ENCODE measurements around the gene MYH9.

DNA sequence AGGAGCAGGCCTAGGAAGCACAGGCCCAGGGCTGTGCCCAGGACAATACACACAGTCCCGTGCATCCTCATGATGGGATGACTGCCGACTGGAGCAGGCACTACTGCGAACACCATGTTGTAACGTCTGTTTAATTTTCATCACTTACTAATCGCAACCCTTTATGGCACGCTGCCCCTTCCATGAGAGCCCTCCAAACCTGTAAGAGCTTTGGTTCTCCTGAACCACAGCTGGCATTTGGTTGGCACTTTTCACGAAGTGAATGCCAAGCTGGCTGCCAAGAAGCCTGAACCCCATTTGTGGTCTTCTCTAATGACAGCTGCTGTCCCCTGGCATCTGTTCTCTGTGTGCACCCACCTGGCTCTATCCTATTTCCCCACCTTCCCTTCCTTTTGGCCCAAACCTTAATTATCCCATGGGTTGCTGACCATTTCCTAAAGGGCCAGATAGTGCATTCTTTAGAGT lies 98.3 kb downstream of the MYH9 start:
- TF ChIP-seq, protein P1, sequence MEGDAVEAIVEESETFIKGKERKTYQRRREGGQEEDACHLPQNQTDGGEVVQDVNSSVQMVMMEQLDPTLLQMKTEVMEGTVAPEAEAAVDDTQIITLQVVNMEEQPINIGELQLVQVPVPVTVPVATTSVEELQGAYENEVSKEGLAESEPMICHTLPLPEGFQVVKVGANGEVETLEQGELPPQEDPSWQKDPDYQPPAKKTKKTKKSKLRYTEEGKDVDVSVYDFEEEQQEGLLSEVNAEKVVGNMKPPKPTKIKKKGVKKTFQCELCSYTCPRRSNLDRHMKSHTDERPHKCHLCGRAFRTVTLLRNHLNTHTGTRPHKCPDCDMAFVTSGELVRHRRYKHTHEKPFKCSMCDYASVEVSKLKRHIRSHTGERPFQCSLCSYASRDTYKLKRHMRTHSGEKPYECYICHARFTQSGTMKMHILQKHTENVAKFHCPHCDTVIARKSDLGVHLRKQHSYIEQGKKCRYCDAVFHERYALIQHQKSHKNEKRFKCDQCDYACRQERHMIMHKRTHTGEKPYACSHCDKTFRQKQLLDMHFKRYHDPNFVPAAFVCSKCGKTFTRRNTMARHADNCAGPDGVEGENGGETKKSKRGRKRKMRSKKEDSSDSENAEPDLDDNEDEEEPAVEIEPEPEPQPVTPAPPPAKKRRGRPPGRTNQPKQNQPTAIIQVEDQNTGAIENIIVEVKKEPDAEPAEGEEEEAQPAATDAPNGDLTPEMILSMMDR (IDR thresholded peaks at IDR 0.05): no peak
- no peak for TF ChIP-seq POLR2A (IDR thresholded peaks at IDR 0.05)
